Kidney tubule cell (primary cell): Measurements from ENCODE around the gene RNASE13.

Experiments
- DNase-seq: peaks from one replicate; pipeline ENCODE4 v3.0.0-alpha.2; 2018; ENCODE audit warnings: low spot score

RNASE13 gene

GRCh38 chr14:21034707-21035106, at the start of gene RNASE13:
Gene RNASE13 (minus strand): TSS chr14:21034807. CDS start chr14:21034288, 519 bp downstream.
- no peak for DNase-seq

GRCh38 chr14:21084396-21084795, 49.8 kb upstream of the RNASE13 start:
- no peak for DNase-seq

GRCh38 chr14:21083565-21084325, 49.1 kb upstream of the RNASE13 start:
- no peak for DNase-seq

- no peak for DNase-seq
These were observed 47.0 kb upstream of the RNASE13 start for GRCh38 chr14:21081521-21082142.

- DNase-seq, result no peak
These were observed 44.1 kb upstream of the RNASE13 start for GRCh38 chr14:21078726-21079125.

- no peak for DNase-seq
These were observed 43.7 kb upstream of the RNASE13 start for GRCh38 chr14:21078287-21078686.

- DNase-seq, result no peak
These were observed 43.1 kb upstream of the RNASE13 start for GRCh38 chr14:21077672-21078071.

- no peak for DNase-seq
These were observed 41.3 kb upstream of the RNASE13 start for GRCh38 chr14:21075719-21076437.

GRCh38 chr14:21074398-21075272, 40.0 kb upstream of the RNASE13 start:
- DNase-seq, result no peak

GRCh38 chr14:21073921-21074320, 39.3 kb upstream of the RNASE13 start:
- no peak for DNase-seq

GRCh38 chr14:21072781-21073339, 38.3 kb upstream of the RNASE13 start:
- DNase-seq, result no peak

GRCh38 chr14:21072031-21072473, 37.4 kb upstream of the RNASE13 start:
- DNase-seq, result no peak

GRCh38 chr14:21071225-21072030, 36.8 kb upstream of the RNASE13 start:
- peak; percentile 95 for DNase-seq

- peak; percentile 65 for DNase-seq
These were observed 36.1 kb upstream of the RNASE13 start for GRCh38 chr14:21070610-21071224.

- peak; percentile 60 for DNase-seq
These were observed 35.5 kb upstream of the RNASE13 start, which contains the start of gene ARHGEF40 for GRCh38 chr14:21070083-21070609. Gene ARHGEF40 (plus strand): TSS chr14:21070304. CDS start chr14:21070397, 93 bp downstream.

- DNase-seq, result peak; percentile 52
These were observed 34.9 kb upstream of the RNASE13 start for GRCh38 chr14:21069388-21070082.

GRCh38 chr14:21068521-21069387, 34.1 kb upstream of the RNASE13 start:
- DNase-seq, result peak; percentile 68

- DNase-seq, result no peak
These were observed 32.4 kb upstream of the RNASE13 start for GRCh38 chr14:21066882-21067502.
